Epidermal melanocyte (primary cell): ENCODE data around the gene TRAPPC1.
A peak's percentile ranks its signal among the peaks of the same experiment; 100 is the strongest.
"Not testable (repeated sequence)": the region's sequence is repeated elsewhere in the genome, so short reads cannot be mapped to it uniquely, and the experiment has no call there.

Experiments used
- DNase-seq: peaks from one replicate; pipeline ENCODE4 v3.0.0; 2011; ENCODE audit warnings: low spot score; ENCODE audit not compliant: insufficient read length

The TRAPPC1 gene

GRCh38 chr17:7931709-7932482 lies at the start of gene TRAPPC1, which contains the start of gene CNTROB:
TRAPPC1 (minus strand) TSS chr17:7931946; CDS start chr17:7931829, 117 bp downstream.
CNTROB (plus strand) TSS chr17:7932206; CDS start chr17:7933080, 874 bp downstream.
- peak; percentile 100 for DNase-seq

DNA sequence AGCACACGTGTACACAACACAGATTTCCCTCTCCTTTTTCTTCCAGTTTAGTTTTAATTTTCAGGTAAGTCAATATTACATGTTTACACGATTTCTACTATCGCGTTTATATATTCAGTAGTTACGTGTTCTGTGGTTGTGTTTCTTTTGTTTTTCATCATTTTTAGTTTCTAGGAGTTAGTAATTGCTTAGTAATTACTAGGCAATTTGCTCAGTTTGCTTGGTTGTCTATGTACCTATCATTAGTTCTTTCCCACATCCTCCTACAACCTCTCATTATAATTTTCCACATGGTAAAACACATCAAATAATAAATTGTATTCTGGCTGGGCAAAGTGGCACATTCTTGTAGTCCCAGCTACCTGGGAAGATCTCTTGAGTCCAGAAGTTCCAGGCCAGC lies 46.1 kb upstream of the TRAPPC1 start:
- DNase-seq, result no peak

- no peak for DNase-seq
Measured at GRCh38 chr17:7977039-7977438, 45.3 kb upstream of the TRAPPC1 start.

- no peak for DNase-seq
Measured at GRCh38 chr17:7974638-7975131, 42.9 kb upstream of the TRAPPC1 start.

GRCh38 chr17:7972131-7972785 lies 40.5 kb upstream of the TRAPPC1 start:
- DNase-seq, result no peak

- no peak for DNase-seq
Measured at GRCh38 chr17:7971651-7972050, 39.9 kb upstream of the TRAPPC1 start.

- DNase-seq, result no peak
Measured at GRCh38 chr17:7969433-7969832, 37.7 kb upstream of the TRAPPC1 start.

DNA sequence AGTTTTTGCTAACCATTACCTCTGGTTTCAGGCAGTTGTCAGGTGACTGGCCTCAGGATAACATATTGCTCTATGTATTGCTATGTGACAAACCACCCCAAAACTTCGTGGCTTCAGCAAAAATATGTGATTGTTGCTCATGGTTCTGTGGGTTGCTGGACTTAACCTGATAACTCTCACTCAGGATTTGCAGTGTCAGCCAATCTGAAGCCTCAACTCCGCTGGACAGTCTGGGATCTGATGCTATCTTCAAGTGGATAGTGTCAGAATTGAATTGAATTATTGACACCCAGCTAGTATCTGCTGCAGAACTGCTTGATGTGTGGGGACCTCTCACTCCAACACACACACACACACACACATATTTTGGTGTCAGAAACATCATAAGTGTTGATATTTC lies 36.0 kb upstream of the TRAPPC1 start:
- DNase-seq, result no peak

DNA sequence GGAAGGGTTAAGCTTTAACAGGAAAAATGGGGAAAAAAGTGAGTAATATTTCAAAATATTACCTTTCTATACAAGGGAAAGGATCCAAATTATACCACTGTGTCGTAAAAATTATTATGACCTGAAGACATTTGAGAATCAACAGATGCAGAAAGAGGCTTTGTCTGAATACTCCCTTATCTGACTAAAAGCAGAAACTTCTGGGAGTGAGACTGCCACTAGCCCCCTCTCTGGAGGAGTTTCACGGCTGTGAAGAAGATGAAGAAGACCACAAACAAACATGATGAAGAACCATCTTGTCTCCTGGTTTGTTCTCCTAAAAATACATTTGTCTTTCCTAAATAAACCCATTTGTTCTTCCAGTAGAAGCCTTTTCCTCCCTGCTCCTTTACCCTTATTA lies 29.7 kb upstream of the TRAPPC1 start:
- no peak for DNase-seq

GRCh38 chr17:7959503-7960253 lies 27.9 kb upstream of the TRAPPC1 start:
- DNase-seq, result no peak

GRCh38 chr17:7956228-7956965 lies 24.7 kb upstream of the TRAPPC1 start:
- DNase-seq, result no peak

- DNase-seq, result no peak
Measured at GRCh38 chr17:7955414-7956227, 23.9 kb upstream of the TRAPPC1 start.

- DNase-seq, result not testable (repeated sequence)
Measured at GRCh38 chr17:7953266-7953665, 21.5 kb upstream of the TRAPPC1 start.

DNA sequence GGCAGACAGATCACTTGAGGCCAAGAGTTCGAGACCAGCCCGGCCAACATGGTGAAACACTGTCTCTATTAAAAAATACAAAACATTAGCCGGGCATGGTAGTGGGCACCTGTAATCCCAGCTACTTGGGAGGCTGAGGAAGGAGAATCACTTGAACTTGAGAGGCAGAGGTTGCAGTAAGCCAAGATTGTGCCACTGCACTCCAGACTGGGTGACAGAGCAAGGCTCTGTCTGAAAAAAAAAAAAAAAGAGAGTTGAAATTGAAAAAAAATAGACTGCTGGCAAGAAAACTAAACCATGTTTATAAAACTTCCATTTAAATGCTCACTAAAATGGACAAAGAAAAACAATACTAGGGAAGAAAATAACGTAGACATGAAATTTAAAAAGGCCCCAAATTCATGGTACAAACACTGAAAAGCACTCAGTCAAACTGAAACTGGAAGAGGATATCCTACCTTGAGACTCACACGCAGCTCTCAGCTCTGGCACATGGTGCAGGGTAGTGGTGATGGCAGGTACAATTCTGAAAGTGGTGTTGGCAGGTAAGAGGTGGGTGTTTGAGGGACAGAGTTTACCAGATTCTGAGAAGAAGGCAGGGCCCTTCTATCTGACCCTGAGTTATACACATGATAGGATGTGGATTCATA lies 19.5 kb upstream of the TRAPPC1 start:
- no peak for DNase-seq

DNA sequence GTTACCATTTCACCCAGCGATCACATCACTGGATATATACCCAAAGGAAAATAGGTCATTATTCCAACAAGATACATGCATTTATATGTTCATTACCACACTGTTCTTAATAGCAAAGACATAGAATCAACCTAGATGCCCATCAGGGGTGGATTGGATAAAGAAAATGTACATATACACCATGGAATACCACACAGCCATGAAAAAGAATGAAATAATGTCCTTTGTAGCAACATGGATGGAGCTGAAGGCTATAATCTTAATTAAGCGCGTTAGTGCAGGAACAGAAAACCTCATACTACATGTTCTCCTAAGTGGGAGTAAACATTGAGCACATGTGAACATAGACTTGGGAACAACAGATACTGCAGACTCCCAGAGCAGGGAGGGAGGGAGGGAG lies 18.8 kb upstream of the TRAPPC1 start:
- no peak for DNase-seq

- DNase-seq, result no peak
Measured at GRCh38 chr17:7947651-7948050, 15.9 kb upstream of the TRAPPC1 start.

DNA sequence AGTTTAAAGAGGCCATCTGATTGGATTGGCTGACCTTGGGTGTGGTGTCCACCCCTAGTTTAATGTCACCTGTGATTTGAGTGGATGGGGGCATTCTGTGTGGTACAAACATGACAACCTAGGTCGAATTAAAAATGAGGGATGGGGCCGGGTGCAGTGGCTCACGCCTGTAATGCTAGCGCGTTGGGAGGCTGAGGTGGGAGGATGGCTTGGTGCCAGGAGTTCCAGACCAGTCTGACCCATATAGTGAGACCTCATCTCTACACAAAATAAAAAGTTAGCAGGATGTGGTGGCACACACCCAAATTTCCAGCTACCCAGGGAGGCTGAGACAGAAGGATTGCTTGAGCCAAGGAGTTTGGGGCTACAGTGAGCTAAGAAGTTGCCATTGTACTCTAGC lies 14.7 kb upstream of the TRAPPC1 start:
- no peak for DNase-seq

GRCh38 chr17:7945651-7946050 lies 13.9 kb upstream of the TRAPPC1 start:
- no peak for DNase-seq

GRCh38 chr17:7944326-7944725 lies 12.6 kb upstream of the TRAPPC1 start:
- no peak for DNase-seq

GRCh38 chr17:7943291-7943690 lies 11.5 kb upstream of the TRAPPC1 start:
- no peak for DNase-seq
